Neural crest cell (in vitro differentiated cells): ENCODE measurements around the gene SLC25A36. TPM values are rescaled to one million over a fixed set of nuclear protein-coding genes. Genes with fewer than 3 reads are reported as not detected.
A peak's percentile ranks its signal among the peaks of the same experiment; 100 is the strongest.
"Not testable (repeated sequence)": the region's sequence is repeated elsewhere in the genome, so short reads cannot be mapped to it uniquely, and the experiment has no call there.

ENCODE experiments used
- DNase-seq: peaks from one replicate; pipeline ENCODE4 v3.0.0; 2021; ENCODE audit warnings: low read depth, mixed read lengths, low spot score
- H3K27ac Mint-ChIP-seq: one replicate; pipeline ENCODE4 v1.8.0; 2021; ENCODE audit warnings: mild to moderate bottlenecking, mixed read lengths; ENCODE audit not compliant: unreplicated experiment
- H3K27me3 Mint-ChIP-seq: 2 replicates; pipeline ENCODE4 v1.8.0; 2021; ENCODE audit warnings: low read depth, mild to moderate bottlenecking, mixed read lengths
- H3K36me3 Mint-ChIP-seq: 2 replicates; pipeline ENCODE4 v1.8.0; 2021; ENCODE audit warnings: low read depth, mild to moderate bottlenecking, mixed read lengths
- H3K4me1 Mint-ChIP-seq: 2 replicates; pipeline ENCODE4 v1.8.0; 2021; ENCODE audit warnings: mixed read lengths
- H3K4me3 Mint-ChIP-seq: one replicate; pipeline ENCODE4 v1.8.0; 2021; ENCODE audit warnings: mild to moderate bottlenecking, mixed read lengths
- H3K9me3 Mint-ChIP-seq: 2 replicates; pipeline ENCODE4 v1.8.0; 2021; ENCODE audit warnings: mixed read lengths
- CTCF ChIP-seq: fragments of 200-600 bp; sonication (generic); conservative IDR thresholded peaks from 2 replicates; pipeline ENCODE4 v1.5.0; 2021; ENCODE audit warnings: antibody characterized with exemption, mild to moderate bottlenecking
- total RNA-seq: library from RNA; stranded (reverse); gene quantifications from 2 replicates; pipeline ENCODE4 v1.2.1, GENCODE V29; 2021

Gene SLC25A36
- total RNA-seq, 1 donor from 2014 or later: 71.2 TPM

- Mint-ChIP-seq H3K27me3 (peaks cover 6% of the 10 kb centered on the region), H3K4me1 (peaks cover 43% of the 10 kb centered on the region), H3K27ac (no peak overlapping the region), H3K36me3 (peaks cover 9% of the 10 kb centered on the region), H3K9me3 (peaks cover 4% of the 10 kb centered on the region), H3K4me3 (peak overlapping the region; percentile 91)
- DNase-seq: no peak
- TF ChIP-seq CTCF: no peak
Observed at GRCh38 chr3:140943781-140944552, 2.3 kb downstream of the SLC25A36 start.

GRCh38 chr3:140948460-140949249 is 7.0 kb downstream of the SLC25A36 start:
- Mint-ChIP-seq H3K27ac (no peak overlapping the region), H3K4me1 (peaks cover 48% of the 10 kb centered on the region), H3K27me3 (no peaks in the 10 kb centered on the region), H3K36me3 (peaks cover 6% of the 10 kb centered on the region), H3K4me3 (no peak overlapping the region), H3K9me3 (no peaks in the 10 kb centered on the region)
- no peak for TF ChIP-seq CTCF
- no peak for DNase-seq

- H3K4me3 Mint-ChIP-seq: no peak overlapping the region
- no peak for TF ChIP-seq CTCF
- no peaks in the 10 kb centered on the region for H3K27me3 Mint-ChIP-seq
- no peaks in the 10 kb centered on the region for H3K9me3 Mint-ChIP-seq
- H3K4me1 Mint-ChIP-seq: peaks cover 52% of the 10 kb centered on the region
- H3K27ac Mint-ChIP-seq: no peak overlapping the region
- H3K36me3 Mint-ChIP-seq: peaks cover 6% of the 10 kb centered on the region
- no peak for DNase-seq
Observed at GRCh38 chr3:140950144-140950543, 8.5 kb downstream of the SLC25A36 start.

- peaks cover 53% of the 10 kb centered on the region for H3K4me1 Mint-ChIP-seq
- no peak overlapping the region for H3K27ac Mint-ChIP-seq
- no peak for DNase-seq
Observed at GRCh38 chr3:140950863-140951262, 9.2 kb downstream of the SLC25A36 start.

GRCh38 chr3:140951750-140952149 is 10.1 kb downstream of the SLC25A36 start:
- Mint-ChIP-seq H3K27ac (peak overlapping the region; percentile 12), H3K4me1 (peaks cover 47% of the 10 kb centered on the region)
- not testable (repeated sequence) for DNase-seq, H3K27me3 Mint-ChIP-seq, H3K9me3 Mint-ChIP-seq, H3K36me3 Mint-ChIP-seq, H3K4me3 Mint-ChIP-seq

More at GRCh38 chr3:140950863-140951262, 9.2 kb downstream of the SLC25A36 start:
- Mint-ChIP-seq H3K4me3 (no peak overlapping the region), H3K27me3 (no peaks in the 10 kb centered on the region), H3K36me3 (peaks cover 6% of the 10 kb centered on the region), H3K9me3 (no peaks in the 10 kb centered on the region)
- TF ChIP-seq CTCF: no peak
